GM19467 (cell line): ENCODE results near the gene ZBTB18.

Source experiments
- ATAC-seq: cut with Tn5 transposase; IDR thresholded peaks from one replicate; pipeline ENCODE4 v1.9.1; 2021; ENCODE audit warnings: mild to moderate bottlenecking, moderate library complexity; ENCODE audit not compliant: unreplicated experiment

Gene ZBTB18

GRCh38 chr1:244087021-244087560 lies 36.0 kb downstream of the ZBTB18 start:
- ATAC-seq, result no peak

GRCh38 chr1:244087611-244088010 lies 36.5 kb downstream of the ZBTB18 start:
- no peak for ATAC-seq

GRCh38 chr1:244088161-244088560 lies 37.1 kb downstream of the ZBTB18 start:
- no peak for ATAC-seq

GRCh38 chr1:244089561-244089960 lies 38.5 kb downstream of the ZBTB18 start:
- no peak for ATAC-seq

DNA sequence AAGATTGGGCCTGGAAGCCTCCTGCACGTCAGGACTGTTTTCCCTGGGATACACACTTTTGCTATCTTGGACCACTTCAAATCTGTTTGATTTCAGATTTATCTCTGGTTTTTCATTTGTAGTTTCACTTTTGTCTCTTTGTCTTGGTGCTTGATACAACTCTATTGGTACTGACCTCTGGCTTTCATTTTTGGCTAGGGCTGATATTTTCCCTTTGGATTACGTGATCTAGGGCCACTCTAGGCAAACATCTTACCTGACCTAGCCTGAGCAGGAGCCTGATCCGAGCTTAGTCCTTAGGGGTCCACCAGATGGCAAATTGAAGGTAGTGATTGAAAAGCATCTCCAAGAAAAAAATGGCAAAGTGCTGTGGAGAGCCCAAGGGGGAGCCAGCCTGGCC lies 39.6 kb downstream of the ZBTB18 start:
- no peak for ATAC-seq

DNA sequence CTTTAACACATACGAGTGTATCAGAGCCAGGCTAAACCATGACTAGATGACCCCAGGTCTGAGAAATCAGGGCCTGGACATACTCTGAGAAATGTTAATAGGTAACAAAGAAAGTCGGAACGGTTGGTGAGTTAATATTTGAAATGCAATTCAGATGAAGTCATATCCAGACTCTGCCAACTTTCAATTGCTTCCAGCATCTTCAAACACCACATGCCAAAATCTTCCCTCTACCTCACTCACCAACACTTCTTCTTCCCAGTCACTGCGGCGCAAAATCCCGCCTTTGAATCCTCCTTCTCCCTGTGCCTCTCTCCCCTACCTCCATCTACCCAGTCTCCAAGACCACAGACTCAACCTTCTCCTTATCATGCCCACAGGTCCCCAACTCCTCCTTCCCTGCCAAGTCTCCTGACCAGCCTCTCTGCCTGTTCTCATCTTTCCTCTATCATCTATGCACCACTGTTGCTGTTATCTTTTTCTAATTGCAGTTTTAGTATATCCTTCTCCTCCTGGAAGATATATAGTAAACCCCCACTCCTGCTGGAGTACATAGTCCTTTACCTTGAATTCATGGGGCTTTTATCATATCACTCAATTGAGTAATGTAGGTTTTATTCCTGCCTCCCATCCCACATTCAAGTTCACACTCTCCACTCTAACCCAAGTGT lies 41.3 kb downstream of the ZBTB18 start:
- ATAC-seq, result no peak

DNA sequence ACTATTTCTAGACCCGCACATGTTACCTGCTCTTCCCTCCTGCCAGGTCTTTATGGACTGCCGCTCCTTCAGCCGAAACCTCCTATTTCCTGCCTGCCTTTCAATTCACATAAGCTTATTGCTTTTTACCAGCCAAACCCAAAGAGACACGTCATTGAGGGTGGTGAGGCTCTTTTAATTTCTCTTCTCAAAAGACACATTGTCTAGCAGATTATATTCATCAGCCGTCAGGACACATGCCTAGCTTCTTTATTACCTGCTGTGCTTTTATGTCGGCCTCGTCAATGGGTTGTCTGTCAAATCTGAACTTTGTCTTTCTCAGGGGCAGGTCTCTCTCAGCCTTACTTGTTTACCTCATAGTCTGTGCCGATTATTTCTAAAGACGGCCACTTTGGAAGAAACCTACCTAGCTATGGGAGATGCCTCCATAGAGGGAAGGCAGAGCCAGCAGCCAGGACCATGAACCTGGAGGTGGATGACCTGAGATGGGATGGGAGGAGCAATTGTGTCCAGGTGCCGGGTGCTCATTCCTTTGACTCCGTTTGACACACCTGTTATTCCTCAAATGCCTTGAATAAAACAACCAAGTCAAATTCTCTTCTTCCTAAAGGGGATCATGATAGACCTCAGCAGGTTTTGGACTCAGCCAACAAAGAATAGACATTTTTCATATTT lies 42.0 kb downstream of the ZBTB18 start:
- no peak for ATAC-seq

DNA sequence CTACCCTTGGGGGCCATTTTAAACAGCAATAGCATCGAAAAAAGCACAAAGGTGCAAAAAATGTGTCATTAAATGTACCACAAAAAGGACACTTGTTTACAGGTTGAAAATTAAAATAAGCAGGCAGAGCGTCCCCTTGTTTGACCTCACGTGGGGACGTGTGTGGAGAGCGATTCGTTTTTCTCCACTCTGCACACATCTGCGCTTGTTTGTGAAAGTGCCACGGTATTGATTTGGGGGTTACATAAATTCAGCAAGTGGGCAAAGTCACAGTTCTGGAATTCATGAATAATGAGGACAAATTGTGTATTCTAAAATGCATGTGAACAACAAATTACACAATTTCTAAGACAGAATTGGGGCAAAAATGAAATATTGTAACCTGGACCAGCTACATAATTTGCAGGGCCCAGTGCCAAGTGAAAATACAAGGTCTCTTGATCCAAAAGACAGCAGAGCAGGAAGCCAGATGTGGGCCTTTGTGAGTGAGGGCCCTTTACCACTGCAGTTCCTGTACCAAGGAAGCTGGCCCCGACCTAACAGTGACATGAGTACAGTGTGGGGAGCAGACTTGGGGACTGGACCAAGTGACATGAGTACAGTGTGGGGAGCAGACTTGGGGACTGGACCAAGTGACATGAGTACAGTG lies 43.9 kb downstream of the ZBTB18 start:
- ATAC-seq, result no peak

- ATAC-seq, result no peak
Measured at GRCh38 chr1:244095529-244095911, 44.4 kb downstream of the ZBTB18 start.

DNA sequence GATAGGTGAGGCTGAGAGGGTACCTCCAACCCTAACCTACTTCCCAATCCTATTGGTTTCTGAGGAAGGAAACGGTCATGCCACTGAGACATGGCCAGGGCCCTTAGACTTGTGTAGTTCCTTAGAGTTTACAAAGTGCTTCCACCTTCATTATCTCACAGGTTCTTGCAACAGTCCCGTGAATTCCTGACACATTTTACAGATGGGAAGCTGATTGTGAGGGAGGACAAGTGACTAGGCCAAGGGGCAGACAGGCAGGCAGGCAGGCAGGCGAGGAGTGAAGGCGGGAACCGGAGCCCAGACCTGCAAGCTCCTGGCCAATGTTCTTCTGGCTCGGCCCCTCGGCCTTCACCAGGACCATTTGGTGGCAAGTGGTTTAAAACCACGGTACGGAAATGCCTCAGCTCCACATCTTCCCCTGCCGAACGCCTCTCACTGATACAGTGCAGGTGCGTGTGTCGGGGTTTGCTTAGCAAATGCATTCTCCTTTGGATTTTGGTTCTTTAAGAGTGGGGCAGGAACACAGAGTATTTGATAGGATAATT lies 45.1 kb downstream of the ZBTB18 start:
- ATAC-seq, result no peak

DNA sequence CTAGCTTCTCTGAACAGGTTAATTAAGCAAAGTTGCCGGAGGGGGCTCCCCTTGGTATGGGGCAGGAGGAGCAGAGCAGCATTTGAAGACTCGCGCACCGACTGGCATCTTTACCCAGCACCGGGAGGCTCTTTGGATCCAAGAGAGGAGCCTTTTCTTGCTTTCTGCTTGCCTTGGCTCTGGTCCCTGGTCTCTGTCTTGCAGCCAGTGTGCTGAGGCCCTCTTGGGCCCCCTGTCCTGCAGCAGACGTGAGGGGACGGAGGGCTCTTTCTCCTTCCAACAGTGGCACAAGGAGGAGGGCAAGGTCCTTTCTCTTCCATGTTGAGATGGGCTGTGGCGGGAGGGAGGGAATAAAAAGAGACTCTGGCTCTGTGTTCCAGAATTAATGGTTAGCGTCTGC lies 45.6 kb downstream of the ZBTB18 start:
- ATAC-seq, result no peak

- ATAC-seq, result no peak
Measured at GRCh38 chr1:244097523-244098405, 46.7 kb downstream of the ZBTB18 start.

DNA sequence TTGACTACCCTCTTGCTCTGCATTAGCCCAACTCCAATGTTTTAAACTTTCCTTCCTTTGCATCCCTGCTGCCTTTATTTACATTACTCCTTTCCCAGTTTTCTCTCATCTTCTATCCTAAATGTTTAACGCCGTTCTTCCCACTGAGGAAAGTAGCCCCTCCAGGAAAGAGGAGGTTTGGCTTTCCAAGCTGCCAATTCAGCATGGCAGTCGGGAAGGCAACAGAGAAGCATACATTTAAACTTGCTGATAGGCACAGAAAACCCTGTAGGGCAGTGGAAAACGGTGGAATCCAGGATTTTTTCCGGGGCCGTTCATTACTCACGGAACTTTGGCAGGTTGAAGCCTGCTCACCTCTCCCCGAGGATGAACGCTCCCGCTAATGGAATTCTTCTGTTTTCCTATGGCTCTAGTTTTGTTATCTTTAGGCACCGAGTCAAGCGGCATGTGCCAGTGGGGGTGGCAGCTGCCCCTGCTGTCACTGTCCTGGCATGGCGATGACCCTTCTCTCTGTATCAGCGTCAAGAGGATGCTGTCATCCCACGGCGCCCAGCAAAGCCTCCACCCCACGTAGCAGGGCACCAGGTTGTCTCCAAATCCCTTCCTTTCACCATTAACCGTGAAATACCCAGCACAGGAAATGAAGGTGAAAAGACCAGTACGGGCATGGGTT lies 48.3 kb downstream of the ZBTB18 start:
- no peak for ATAC-seq

DNA sequence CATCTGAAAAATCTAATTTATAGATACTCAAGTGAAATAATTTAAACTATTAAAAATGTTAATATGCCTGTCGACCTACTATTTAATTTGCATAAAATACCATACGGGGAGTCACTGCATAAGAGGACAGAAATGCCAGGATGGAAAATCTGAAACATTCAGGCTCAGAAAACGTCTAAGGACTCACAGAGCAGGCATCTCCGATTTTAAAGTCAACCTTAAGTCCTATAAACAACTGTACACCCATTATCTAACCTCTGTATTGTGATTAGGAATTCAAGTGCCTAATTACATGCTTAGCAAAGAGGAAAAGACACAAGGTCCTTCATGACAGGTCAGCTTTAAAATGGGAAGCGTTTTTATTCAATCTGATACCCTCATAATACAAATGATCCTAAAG lies 49.2 kb downstream of the ZBTB18 start:
- no peak for ATAC-seq

GRCh38 chr1:244100704-244101453 lies 49.8 kb downstream of the ZBTB18 start:
- ATAC-seq, result no peak

GRCh38 chr1:244102046-244102445 lies 51.0 kb downstream of the ZBTB18 start:
- no peak for ATAC-seq

GRCh38 chr1:244102468-244102867 lies 51.4 kb downstream of the ZBTB18 start:
- no peak for ATAC-seq

DNA sequence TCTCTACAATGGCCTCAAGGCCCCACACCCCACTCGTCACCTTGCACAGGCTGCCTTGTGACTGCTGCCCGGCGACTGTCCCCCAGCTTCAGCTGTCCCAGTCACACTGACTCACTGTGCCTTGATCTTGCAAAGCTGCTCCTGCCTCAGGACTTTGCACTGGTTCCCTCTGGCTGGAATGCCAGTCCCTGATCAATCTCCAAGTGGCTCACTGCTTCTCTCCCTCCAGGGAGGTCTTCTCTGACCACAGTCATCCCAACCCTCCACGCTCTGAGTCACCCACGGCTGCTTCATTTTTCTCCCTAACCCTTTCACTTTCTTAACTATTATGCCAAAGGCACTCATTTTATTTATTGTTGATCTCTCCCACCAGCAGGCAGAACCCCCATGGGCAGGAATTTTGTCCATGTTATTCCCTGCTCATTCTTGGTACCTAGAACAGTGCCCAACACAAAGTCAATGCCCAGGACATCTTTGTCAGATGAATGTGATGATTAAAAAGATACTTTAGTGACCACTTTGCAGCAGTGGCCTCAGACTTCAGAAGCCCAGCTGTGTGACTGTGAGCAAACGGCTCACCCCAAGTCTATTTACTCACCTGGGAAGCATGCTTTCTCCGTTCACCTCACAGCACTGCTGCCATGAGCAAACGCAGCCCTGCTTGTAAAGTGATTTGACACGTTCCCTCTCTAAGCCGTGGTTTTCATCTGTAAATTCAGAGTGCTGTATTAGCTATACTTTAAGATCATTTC lies 53.4 kb downstream of the ZBTB18 start:
- no peak for ATAC-seq

DNA sequence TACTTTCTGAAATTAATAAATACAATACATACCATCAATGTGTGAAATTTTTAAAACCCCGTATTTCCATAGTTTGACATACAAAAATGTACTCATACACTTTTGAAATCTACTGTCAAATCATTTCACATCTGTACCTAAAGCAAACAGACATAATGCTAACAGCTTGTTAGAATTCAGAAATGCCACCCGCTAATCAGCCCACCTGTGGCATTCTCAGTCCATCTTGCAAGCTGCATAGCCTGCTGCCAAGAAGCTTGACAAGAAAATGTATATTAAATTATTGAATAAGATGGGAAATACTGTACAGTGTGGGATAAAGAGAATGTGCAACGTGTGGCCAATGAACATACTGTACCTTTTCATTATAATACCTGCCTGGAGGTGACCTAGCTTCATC lies 55.1 kb downstream of the ZBTB18 start:
- ATAC-seq, result no peak
